Activated naive CD8-positive, alpha-beta T cell (primary cell): ENCODE results near the gene FTCD.

Experiments
- H3K27ac Mint-ChIP-seq: one replicate; pipeline ENCODE4 v1.8.0; 2021; ENCODE audit warnings: mixed read lengths
- H3K27me3 Mint-ChIP-seq: one replicate; pipeline ENCODE4 v1.8.0; 2021; ENCODE audit warnings: mixed read lengths
- H3K36me3 Mint-ChIP-seq: one replicate; pipeline ENCODE4 v1.8.0; 2021; ENCODE audit warnings: mixed read lengths
- H3K4me1 Mint-ChIP-seq: one replicate; pipeline ENCODE4 v1.8.0; 2021; ENCODE audit warnings: low read depth, mixed read lengths
- H3K4me3 Mint-ChIP-seq: one replicate; pipeline ENCODE4 v1.8.0; 2021; ENCODE audit warnings: mild to moderate bottlenecking, mixed read lengths
- H3K9me3 Mint-ChIP-seq: one replicate; pipeline ENCODE4 v1.8.0; 2021; ENCODE audit warnings: low read depth, mixed read lengths

FTCD gene

GRCh38 chr21:46128933-46129571, 26.3 kb downstream of the FTCD start:
- no peaks in the 10 kb centered on the region for H3K36me3 Mint-ChIP-seq
- H3K27me3 Mint-ChIP-seq, result no peaks in the 10 kb centered on the region
- no peak overlapping the region for H3K27ac Mint-ChIP-seq
- H3K4me1 Mint-ChIP-seq, result no peaks in the 10 kb centered on the region
- H3K9me3 Mint-ChIP-seq, result no peaks in the 10 kb centered on the region
- H3K4me3 Mint-ChIP-seq, result no peak overlapping the region

- no peaks in the 10 kb centered on the region for H3K27me3 Mint-ChIP-seq
- H3K36me3 Mint-ChIP-seq, result peaks cover 2% of the 10 kb centered on the region
- H3K4me3 Mint-ChIP-seq, result no peak overlapping the region
- H3K4me1 Mint-ChIP-seq, result no peaks in the 10 kb centered on the region
- no peaks in the 10 kb centered on the region for H3K9me3 Mint-ChIP-seq
- H3K27ac Mint-ChIP-seq, result no peak overlapping the region
Observed at GRCh38 chr21:46128106-46128932, 27.1 kb downstream of the FTCD start.

- Mint-ChIP-seq H3K27ac (no peak overlapping the region), H3K9me3 (no peaks in the 10 kb centered on the region), H3K4me3 (no peak overlapping the region), H3K4me1 (no peaks in the 10 kb centered on the region), H3K36me3 (peaks cover 2% of the 10 kb centered on the region), H3K27me3 (no peaks in the 10 kb centered on the region)
Observed at GRCh38 chr21:46127239-46128105, 27.9 kb downstream of the FTCD start.

GRCh38 chr21:46126309-46127238, 28.8 kb downstream of the FTCD start:
- no peaks in the 10 kb centered on the region for H3K4me1 Mint-ChIP-seq
- peaks cover 2% of the 10 kb centered on the region for H3K36me3 Mint-ChIP-seq
- H3K9me3 Mint-ChIP-seq, result no peaks in the 10 kb centered on the region
- no peaks in the 10 kb centered on the region for H3K27me3 Mint-ChIP-seq
- no peak overlapping the region for H3K27ac Mint-ChIP-seq
- H3K4me3 Mint-ChIP-seq, result no peak overlapping the region

- Mint-ChIP-seq H3K4me3 (no peak overlapping the region), H3K27me3 (no peaks in the 10 kb centered on the region), H3K9me3 (no peaks in the 10 kb centered on the region), H3K4me1 (no peaks in the 10 kb centered on the region), H3K36me3 (peaks cover 2% of the 10 kb centered on the region), H3K27ac (no peak overlapping the region)
Observed at GRCh38 chr21:46125846-46126301, 29.5 kb downstream of the FTCD start.

GRCh38 chr21:46124926-46125845, 30.2 kb downstream of the FTCD start:
- peaks cover 2% of the 10 kb centered on the region for H3K36me3 Mint-ChIP-seq
- H3K27ac Mint-ChIP-seq, result no peak overlapping the region
- no peaks in the 10 kb centered on the region for H3K27me3 Mint-ChIP-seq

GRCh38 chr21:46124083-46124925, 31.1 kb downstream of the FTCD start:
- Mint-ChIP-seq H3K9me3 (no peaks in the 10 kb centered on the region), H3K27ac (no peak overlapping the region), H3K4me3 (no peak overlapping the region), H3K4me1 (no peaks in the 10 kb centered on the region), H3K27me3 (no peaks in the 10 kb centered on the region), H3K36me3 (peaks cover 2% of the 10 kb centered on the region)

More at GRCh38 chr21:46124926-46125845, 30.2 kb downstream of the FTCD start:
- H3K4me1 Mint-ChIP-seq, result no peaks in the 10 kb centered on the region
- no peak overlapping the region for H3K4me3 Mint-ChIP-seq
- no peaks in the 10 kb centered on the region for H3K9me3 Mint-ChIP-seq

GRCh38 chr21:46122758-46123683, 32.4 kb downstream of the FTCD start:
- H3K36me3 Mint-ChIP-seq, result peaks cover 2% of the 10 kb centered on the region
- H3K4me1 Mint-ChIP-seq, result no peaks in the 10 kb centered on the region
- no peaks in the 10 kb centered on the region for H3K9me3 Mint-ChIP-seq
- H3K27me3 Mint-ChIP-seq, result no peaks in the 10 kb centered on the region
- no peak overlapping the region for H3K27ac Mint-ChIP-seq
- no peak overlapping the region for H3K4me3 Mint-ChIP-seq

GRCh38 chr21:46122237-46122671, 33.1 kb downstream of the FTCD start:
- H3K4me1 Mint-ChIP-seq, result no peaks in the 10 kb centered on the region

GRCh38 chr21:46121286-46122221, 33.8 kb downstream of the FTCD start:
- Mint-ChIP-seq H3K4me1 (no peaks in the 10 kb centered on the region), H3K9me3 (no peaks in the 10 kb centered on the region), H3K27ac (no peak overlapping the region), H3K36me3 (peaks cover 2% of the 10 kb centered on the region), H3K27me3 (no peaks in the 10 kb centered on the region), H3K4me3 (no peak overlapping the region)

More at GRCh38 chr21:46122237-46122671, 33.1 kb downstream of the FTCD start:
- Mint-ChIP-seq H3K27ac (no peak overlapping the region), H3K4me3 (no peak overlapping the region), H3K9me3 (no peaks in the 10 kb centered on the region), H3K27me3 (no peaks in the 10 kb centered on the region), H3K36me3 (peaks cover 2% of the 10 kb centered on the region)
